Heart left ventricle (tissue), 13 donors: ENCODE results near the gene HES1.

ENCODE experiments used
- CTCF ChIP-seq, 12 donors: fragments of 200-600 bp; sonication (generic) in 4 of 12; IDR thresholded peaks; one replicate each; pipeline versions ENCODE4 v1.5.0 to v1.8.0; 2018 to 2022; ENCODE audit warnings: antibody characterized with exemption in 12 of 12, mild to moderate bottlenecking in 5 of 12
- POLR2A ChIP-seq, 2 donors: fragments of 450-650 bp; IDR thresholded peaks; one replicate each; pipeline ENCODE4 v1.6.1; 2017; ENCODE audit warnings: antibody characterized with exemption in 2 of 2, mild to moderate bottlenecking in 2 of 2, moderate library complexity in 2 of 2
- donor health status: ischemic (EF 13 %, LVEDD 7.1; RV severe dilation, severe dysfunction).
- donor health status: DM: no; HTN: yes; CAD: no.
- donor health status: DM: no; HTN: no; CAD: no.
- donor health status: ischemic (EF 25% LVEDD 6.9; RV normal size, moderate dysfunction).
- donor health status: ischemic (EF 25% LVEDD 5.7; RV mildly dilated, moderate dysfunction).
- donor health status: ischemic (EF 35%, LVEDD 5.7; RV mildly dilated, moderate dysfunction).
- donor health status: nonischemic (EF 11% LVEDD 7.7; RV severe dilation, severe dysfunction).
- donor health status: DM: yes; HTN: yes; CAD: no.
- donor health status: PGD.
- donor health status: ischemic (EF 29% LVEDD 5.4; RV normal size, mild dysfunction).
- donor health status: nonischemic (EF 23%, LVEDD 6.1; RV moderate dilation, normal function).

- TF ChIP-seq CTCF (IDR thresholded peaks at IDR 0.05) (no peak), POLR2A (IDR thresholded peaks at IDR 0.05) (no peak)
Measured at GRCh38 chr3:194107107-194107506, 28.8 kb upstream of the HES1 start.
